GM18499 (cell line): ENCODE results near the gene CYP2S1.
"Not testable (repeated sequence)": the region's sequence is repeated elsewhere in the genome, so short reads cannot be mapped to it uniquely, and the experiment has no call there.

Experiments
- ATAC-seq: cut with Tn5 transposase; IDR thresholded peaks from one replicate; pipeline ENCODE4 v1.9.1; 2021; ENCODE audit warnings: moderate number of reproducible peaks; ENCODE audit not compliant: insufficient read depth, unreplicated experiment

The CYP2S1 gene

GRCh38 chr19:41224632-41225031 is 31.6 kb downstream of the CYP2S1 start:
- no peak for ATAC-seq

GRCh38 chr19:41225238-41226052 is 32.4 kb downstream of the CYP2S1 start:
- no peak for ATAC-seq

GRCh38 chr19:41226053-41226873 is 33.2 kb downstream of the CYP2S1 start:
- ATAC-seq: no peak

- ATAC-seq: no peak
Measured at GRCh38 chr19:41226874-41227390, 33.9 kb downstream of the CYP2S1 start.

- ATAC-seq: no peak
Measured at GRCh38 chr19:41228486-41228885, 35.5 kb downstream of the CYP2S1 start.

- not testable (repeated sequence) for ATAC-seq
Measured at GRCh38 chr19:41229338-41229737, 36.3 kb downstream of the CYP2S1 start.

GRCh38 chr19:41230067-41230857 is 37.2 kb downstream of the CYP2S1 start:
- ATAC-seq: no peak

GRCh38 chr19:41232686-41233085 is 39.7 kb downstream of the CYP2S1 start:
- ATAC-seq: no peak

GRCh38 chr19:41233748-41234240 is 40.8 kb downstream of the CYP2S1 start:
- no peak for ATAC-seq

- no peak for ATAC-seq
Measured at GRCh38 chr19:41234512-41235168, 41.6 kb downstream of the CYP2S1 start.

GRCh38 chr19:41235480-41235879 is 42.5 kb downstream of the CYP2S1 start:
- ATAC-seq: no peak

GRCh38 chr19:41238244-41238643 is 45.2 kb downstream of the CYP2S1 start:
- no peak for ATAC-seq

GRCh38 chr19:41239363-41239762 is 46.3 kb downstream of the CYP2S1 start:
- ATAC-seq: no peak

- ATAC-seq: no peak
Measured at GRCh38 chr19:41239961-41240574, 47.0 kb downstream of the CYP2S1 start.

- ATAC-seq: no peak
Measured at GRCh38 chr19:41241859-41242258, 48.8 kb downstream of the CYP2S1 start.

GRCh38 chr19:41244117-41244516 is 51.1 kb downstream of the CYP2S1 start:
- ATAC-seq: no peak

GRCh38 chr19:41245843-41246242 is 52.8 kb downstream of the CYP2S1 start:
- ATAC-seq: no peak

GRCh38 chr19:41248895-41249294 is 55.9 kb downstream of the CYP2S1 start:
- no peak for ATAC-seq

- ATAC-seq: no peak
Measured at GRCh38 chr19:41249707-41250423, 56.8 kb downstream of the CYP2S1 start.
